Measurements from ENCODE around the gene CDK15. TPM values are rescaled to one million over a fixed set of nuclear protein-coding genes. Genes with fewer than 3 reads are reported as not detected.

CDK15 gene
- total and polyA plus RNA-seq, 2 donors (not counting 1 experiment from before 2014, with no cell fraction given): not detected

DNA sequence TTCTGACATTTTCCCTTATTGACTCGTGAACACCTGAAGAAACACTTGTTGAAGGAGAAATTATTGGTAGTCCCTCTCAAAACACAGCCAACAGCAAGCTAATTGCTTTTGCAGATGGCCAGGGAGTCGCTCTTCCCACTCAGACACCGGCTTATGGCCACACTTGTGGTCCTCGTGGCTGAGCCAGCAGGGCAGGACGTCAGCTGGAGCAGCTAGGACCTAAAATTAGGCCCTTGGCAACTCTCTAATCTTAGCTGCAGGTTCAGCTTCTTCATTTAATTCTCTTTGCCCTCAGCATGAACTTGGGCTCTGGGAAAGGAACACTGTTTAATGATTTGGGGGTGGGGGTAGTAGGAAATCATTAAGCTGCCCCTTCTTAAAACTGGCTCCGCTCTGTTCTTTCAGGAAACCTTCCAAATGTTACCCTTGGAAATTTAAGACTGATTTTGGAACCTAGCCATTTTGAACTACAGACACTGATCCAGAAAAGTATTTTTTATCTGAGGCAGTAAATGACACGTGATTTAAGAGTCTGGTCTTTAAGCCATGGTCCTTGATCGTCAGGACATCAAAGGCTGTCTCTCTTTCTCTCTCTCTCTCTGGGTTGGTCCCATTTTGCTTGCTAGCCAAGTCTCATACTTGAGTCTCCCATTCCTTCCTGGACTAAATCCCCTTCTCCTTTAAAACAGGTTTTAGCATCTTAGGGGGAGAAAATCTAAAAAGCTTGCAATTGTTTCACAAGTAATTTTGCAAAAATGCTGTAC lies 77.5 kb downstream of the CDK15 start:
- H3K9me3 ChIP-seq (ENCODE audit: control extremely low read depth in 1 of 3, control insufficient read depth in 2 of 3, insufficient read depth in 1 of 3, low read length in 2 of 3): no peaks in the 10 kb centered on the region
- intact Hi-C loops (cut with micrococcal nuclease): no loop called here
- ATAC-seq (ENCODE audit: low read depth) (no peak), DNase-seq (no peak)
- 47% methylated on average over 6 of the region's 8 CpGs for WGBS (ENCODE audit: insufficient coverage)
- H4K20me1 ChIP-seq (ENCODE audit: control insufficient read depth, insufficient read depth, low read length, poor library complexity, severe bottlenecking): no peaks in the 10 kb centered on the region
- Mint-ChIP-seq H3K4me3 (no peak overlapping the region), H3K9me3 (ENCODE audit: insufficient read depth) (no peaks in the 10 kb centered on the region), H3K4me1 (peaks cover 11% of the 10 kb centered on the region), H3K27ac (no peak overlapping the region), H3K27me3 (peaks cover 67% of the 10 kb centered on the region)
- no peak overlapping the region for H3K4me2 ChIP-seq (replicated peaks; ENCODE audit: low read depth, low read length, poor library complexity, severe bottlenecking)
- H3K4me1 ChIP-seq (ENCODE audit: control insufficient read depth in 2 of 2, insufficient read depth in 2 of 2, low read length in 2 of 2): peaks cover 10 to 14% of the 10 kb centered on the region in 2 donors
- ChIA-PET CTCF (no interaction called here), POLR2A (no interaction called here)
- no peak overlapping the region for H3K27ac ChIP-seq (ENCODE audit: low read length in 2 of 2)
- H3K4me3 ChIP-seq (ENCODE audit: control extremely low read depth in 1 of 5, extremely low read depth in 1 of 5, insufficient read depth in 1 of 5, low read depth in 2 of 5, low read length in 4 of 5): no peak overlapping the region
- peaks cover 0 to 41% (median 23%) of the 10 kb centered on the region in 4 experiments for H3K27me3 ChIP-seq (replicated peaks in 1 of 4; ENCODE audit: control extremely low read depth in 1 of 4, control insufficient read depth in 3 of 4, insufficient read depth in 4 of 4, low read length in 3 of 4)
- H3K9ac ChIP-seq (ENCODE audit: low read length): no peak overlapping the region
- TF ChIP-seq, protein P1, sequence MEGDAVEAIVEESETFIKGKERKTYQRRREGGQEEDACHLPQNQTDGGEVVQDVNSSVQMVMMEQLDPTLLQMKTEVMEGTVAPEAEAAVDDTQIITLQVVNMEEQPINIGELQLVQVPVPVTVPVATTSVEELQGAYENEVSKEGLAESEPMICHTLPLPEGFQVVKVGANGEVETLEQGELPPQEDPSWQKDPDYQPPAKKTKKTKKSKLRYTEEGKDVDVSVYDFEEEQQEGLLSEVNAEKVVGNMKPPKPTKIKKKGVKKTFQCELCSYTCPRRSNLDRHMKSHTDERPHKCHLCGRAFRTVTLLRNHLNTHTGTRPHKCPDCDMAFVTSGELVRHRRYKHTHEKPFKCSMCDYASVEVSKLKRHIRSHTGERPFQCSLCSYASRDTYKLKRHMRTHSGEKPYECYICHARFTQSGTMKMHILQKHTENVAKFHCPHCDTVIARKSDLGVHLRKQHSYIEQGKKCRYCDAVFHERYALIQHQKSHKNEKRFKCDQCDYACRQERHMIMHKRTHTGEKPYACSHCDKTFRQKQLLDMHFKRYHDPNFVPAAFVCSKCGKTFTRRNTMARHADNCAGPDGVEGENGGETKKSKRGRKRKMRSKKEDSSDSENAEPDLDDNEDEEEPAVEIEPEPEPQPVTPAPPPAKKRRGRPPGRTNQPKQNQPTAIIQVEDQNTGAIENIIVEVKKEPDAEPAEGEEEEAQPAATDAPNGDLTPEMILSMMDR (IDR thresholded peaks at IDR 0.05): no peak
- TF ChIP-seq EZH2 (IDR thresholded peaks at IDR 0.05; ENCODE audit: borderline replicate concordance, insufficient read depth, low read depth, low read length, poor library complexity, severe bottlenecking): no peak
- no peak overlapping the region for H2AFZ ChIP-seq (ENCODE audit: insufficient read depth, low read depth, low read length, poor library complexity, severe bottlenecking)
- H3K79me2 ChIP-seq (ENCODE audit: control insufficient read depth, insufficient read depth, low read length): no peaks in the 10 kb centered on the region
- H3K36me3 ChIP-seq (replicated peaks in 1 of 2; ENCODE audit: control extremely low read depth in 1 of 2, control insufficient read depth in 1 of 2, extremely low read depth in 1 of 2, insufficient read depth in 2 of 2, low read length in 1 of 2): no peaks in the 10 kb centered on the region

DNA sequence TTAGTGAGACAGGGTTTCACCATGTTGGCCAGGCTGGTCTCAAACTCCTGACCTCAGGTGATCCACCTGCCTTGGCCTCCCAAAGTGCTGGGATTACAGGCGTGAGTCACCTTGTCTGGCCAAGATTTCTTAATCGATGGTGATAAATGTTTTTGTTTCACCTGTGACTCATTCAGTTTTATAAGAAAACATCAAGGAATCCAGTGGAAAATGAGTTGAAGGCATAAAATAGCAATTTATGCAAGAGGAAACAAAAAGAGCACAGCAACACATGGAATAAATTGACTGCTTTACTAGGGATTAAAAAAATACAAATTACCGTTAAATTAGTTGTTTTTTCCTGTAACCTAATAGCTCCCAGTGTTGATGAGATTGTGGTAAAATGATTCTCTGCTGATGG lies 80.2 kb downstream of the CDK15 start:
- TF ChIP-seq, protein P1 (IDR thresholded peaks at IDR 0.05): no peak
- TF ChIP-seq EZH2 (IDR thresholded peaks at IDR 0.05; ENCODE audit: borderline replicate concordance, insufficient read depth, low read depth, low read length, poor library complexity, severe bottlenecking): no peak
- Histone ChIP-seq H3K4me1 (ENCODE audit: control insufficient read depth in 2 of 2, insufficient read depth in 2 of 2, low read length in 2 of 2) (peaks cover 10 to 14% of the 10 kb centered on the region in 2 donors), H3K4me3 (ENCODE audit: control extremely low read depth in 1 of 5, extremely low read depth in 1 of 5, insufficient read depth in 1 of 5, low read depth in 2 of 5, low read length in 4 of 5) (no peak overlapping the region), H3K36me3 (replicated peaks in 1 of 2; ENCODE audit: control extremely low read depth in 1 of 2, control insufficient read depth in 1 of 2, extremely low read depth in 1 of 2, insufficient read depth in 2 of 2, low read length in 1 of 2) (no peaks in the 10 kb centered on the region), H3K4me2 (replicated peaks; ENCODE audit: low read depth, low read length, poor library complexity, severe bottlenecking) (no peak overlapping the region), H4K20me1 (ENCODE audit: control insufficient read depth, insufficient read depth, low read length, poor library complexity, severe bottlenecking) (no peaks in the 10 kb centered on the region), H3K9ac (ENCODE audit: low read length) (no peak overlapping the region), H2AFZ (ENCODE audit: insufficient read depth, low read depth, low read length, poor library complexity, severe bottlenecking) (no peak overlapping the region), H3K79me2 (ENCODE audit: control insufficient read depth, insufficient read depth, low read length) (no peaks in the 10 kb centered on the region), H3K9me3 (ENCODE audit: control extremely low read depth in 1 of 3, control insufficient read depth in 2 of 3, insufficient read depth in 1 of 3, low read length in 2 of 3) (no peaks in the 10 kb centered on the region), H3K27me3 (replicated peaks in 1 of 4; ENCODE audit: control extremely low read depth in 1 of 4, control insufficient read depth in 3 of 4, insufficient read depth in 4 of 4, low read length in 3 of 4) (peaks cover 0 to 27% (median 17%) of the 10 kb centered on the region in 4 experiments), H3K27ac (ENCODE audit: low read length in 2 of 2) (no peak overlapping the region)
- CTCF ChIA-PET: interaction anchor here (1.3 kb wide), 1 partner anchor 26 kb away, joined by 3 read pairs; no protein-coding TSS in a partner anchor
- H3K4me3 Mint-ChIP-seq: no peak overlapping the region
- peaks cover 9% of the 10 kb centered on the region for H3K4me1 Mint-ChIP-seq
- H3K27me3 Mint-ChIP-seq: peaks cover 57% of the 10 kb centered on the region
- ATAC-seq (ENCODE audit: low read depth) (no peak), DNase-seq (no peak)
- WGBS (ENCODE audit: insufficient coverage): no CpG with 5 or more reads among the region's 3 CpGs
- POLR2A ChIA-PET: no interaction called here
- no peaks in the 10 kb centered on the region for H3K9me3 Mint-ChIP-seq (ENCODE audit: insufficient read depth)
- intact Hi-C loops (cut with micrococcal nuclease): no loop called here
- no peak overlapping the region for H3K27ac Mint-ChIP-seq

Measured in B cell (primary cell).